LoVo (cell line): Measurements from ENCODE around the gene GJB2.

Experiments used
- DNase-seq: peaks from one replicate; pipeline ENCODE4 v3.0.0-alpha.2; 2016; ENCODE audit warnings: low spot score

The GJB2 gene

DNA sequence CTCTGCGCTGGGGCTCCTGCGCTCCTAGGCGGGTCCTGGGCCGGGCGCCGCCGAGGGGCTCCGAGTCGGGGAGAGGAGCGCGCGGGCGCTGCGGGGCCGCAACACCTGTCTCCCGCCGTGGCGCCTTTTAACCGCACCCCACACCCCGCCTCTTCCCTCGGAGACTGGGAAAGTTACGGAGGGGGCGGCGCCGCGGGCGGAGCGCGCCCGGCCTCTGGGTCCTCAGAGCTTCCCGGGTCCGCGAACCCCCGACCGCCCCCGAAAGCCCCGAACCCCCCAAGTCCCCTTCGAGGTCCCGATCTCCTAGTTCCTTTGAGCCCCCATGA, at the start of gene GJB2:
GJB2 (minus strand) TSS at position 103 of the 326 bp plus-strand sequence. CDS start 3,357 bp downstream, outside the sequence.
- peak; percentile 59 for DNase-seq

DNA sequence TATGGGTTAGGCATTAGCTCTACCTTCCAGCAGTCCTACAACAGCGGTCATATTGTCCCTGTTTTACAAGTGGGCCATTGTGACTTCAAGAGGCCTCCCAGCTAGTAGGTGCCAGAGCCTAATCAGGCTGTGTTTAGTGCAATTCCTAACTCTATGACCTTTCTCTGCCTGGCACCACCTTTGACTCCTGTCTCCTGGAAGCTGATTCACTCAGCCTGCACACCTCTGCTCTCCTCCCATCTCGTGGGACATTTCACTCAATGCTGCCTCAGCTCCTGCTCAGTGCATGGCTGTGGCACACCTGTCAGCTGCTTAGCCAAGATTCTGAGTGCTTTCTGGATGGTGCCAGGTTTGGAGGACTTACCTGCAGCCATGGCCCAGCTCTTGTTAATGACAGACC, 48.9 kb upstream of the GJB2 start:
- DNase-seq, result no peak

DNA sequence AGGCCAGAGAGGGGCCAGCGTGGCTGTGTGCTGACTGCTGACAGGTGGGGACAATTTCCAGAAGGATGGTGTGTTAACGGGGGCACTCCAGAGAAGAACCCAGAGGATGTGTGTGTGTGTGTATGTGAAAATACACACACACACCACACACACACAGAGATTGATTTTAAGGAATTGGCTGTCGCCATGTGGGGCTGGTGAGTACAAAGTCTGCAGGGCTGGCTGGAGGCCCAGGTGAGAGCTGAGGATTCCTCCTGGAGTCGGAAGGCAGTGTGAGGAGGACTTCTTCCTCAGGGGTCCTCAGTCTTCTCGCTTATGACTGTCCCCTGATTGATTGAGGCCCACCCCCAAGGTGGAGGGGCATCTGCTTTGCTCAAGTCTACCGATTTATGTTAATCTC, 47.0 kb upstream of the GJB2 start:
- no peak for DNase-seq

DNA sequence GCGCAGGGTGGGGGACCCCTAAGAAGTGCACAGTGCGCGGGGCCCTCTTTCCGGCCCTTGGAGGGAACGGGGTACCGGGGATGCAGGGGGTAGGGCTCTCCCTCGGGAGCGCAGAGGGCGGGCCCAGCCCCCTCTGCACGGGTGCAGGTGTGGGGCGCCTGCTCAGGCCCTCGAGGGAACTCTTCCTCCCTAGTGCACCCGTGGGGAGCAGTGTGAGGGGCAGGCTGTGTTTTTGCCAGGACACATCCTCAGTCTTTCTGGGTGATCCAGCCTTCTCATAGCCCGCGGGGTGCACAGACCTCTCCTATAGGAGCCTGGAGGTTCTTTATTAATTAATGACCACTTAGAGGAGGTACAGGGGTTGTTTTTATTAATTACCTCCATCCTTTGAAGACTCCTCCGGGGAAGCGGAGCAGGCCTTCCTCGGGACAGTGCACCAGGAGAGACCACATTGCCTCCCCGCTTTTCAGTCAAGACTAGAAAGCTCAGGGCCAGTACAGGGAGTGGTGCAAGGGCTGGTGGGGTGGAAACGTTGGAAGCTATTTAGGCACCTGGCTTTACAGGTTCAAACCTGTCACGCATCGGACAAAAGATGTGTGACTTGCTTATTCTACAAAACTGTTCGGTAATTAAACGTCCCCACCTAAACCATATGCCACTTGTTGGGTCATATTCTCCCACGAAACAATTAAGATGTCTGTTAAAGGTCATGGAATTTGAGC, 40.0 kb upstream of the GJB2 start:
- DNase-seq, result no peak

DNA sequence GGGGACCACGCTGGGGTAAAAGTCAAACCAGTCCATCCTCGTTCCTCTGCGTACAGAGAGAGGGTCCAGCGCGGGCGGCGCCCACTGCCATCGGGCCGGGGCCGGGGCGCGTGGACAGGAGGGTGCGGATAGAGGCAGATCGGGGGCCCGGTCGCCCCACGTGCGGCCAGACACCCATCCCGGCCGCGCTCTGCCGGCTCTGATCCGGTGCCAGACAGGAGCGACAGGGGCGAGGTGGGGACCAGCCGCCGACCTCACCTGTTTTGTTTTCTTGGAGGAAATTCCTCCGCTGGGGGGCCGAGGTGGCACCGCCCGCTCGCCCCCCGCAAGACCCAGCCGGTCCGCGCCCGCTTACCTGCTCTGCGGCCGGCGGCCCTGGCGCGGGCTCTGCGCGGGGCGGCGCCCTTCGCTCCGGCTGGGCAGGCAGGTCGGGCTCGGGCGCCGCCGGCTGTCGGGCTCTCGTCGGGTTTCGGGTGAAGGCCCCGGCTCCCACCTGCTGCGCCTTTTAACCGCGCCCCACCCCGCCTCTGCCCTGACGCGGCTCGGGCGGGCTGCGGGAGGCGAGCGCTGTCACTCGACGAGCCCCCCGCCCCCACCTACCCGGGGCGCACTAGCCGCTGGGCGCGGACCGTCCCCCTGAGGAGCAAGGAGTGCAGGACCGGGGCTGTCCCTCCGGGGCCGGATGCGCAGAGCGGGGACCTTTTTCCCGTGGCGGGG, 39.3 kb upstream of the GJB2 start, which contains the start of gene GJB6:
GJB6 (minus strand) TSS at position 481 of the 717 bp plus-strand sequence. CDS start 8,839 bp downstream, outside the sequence.
- peak; percentile 6 for DNase-seq

DNA sequence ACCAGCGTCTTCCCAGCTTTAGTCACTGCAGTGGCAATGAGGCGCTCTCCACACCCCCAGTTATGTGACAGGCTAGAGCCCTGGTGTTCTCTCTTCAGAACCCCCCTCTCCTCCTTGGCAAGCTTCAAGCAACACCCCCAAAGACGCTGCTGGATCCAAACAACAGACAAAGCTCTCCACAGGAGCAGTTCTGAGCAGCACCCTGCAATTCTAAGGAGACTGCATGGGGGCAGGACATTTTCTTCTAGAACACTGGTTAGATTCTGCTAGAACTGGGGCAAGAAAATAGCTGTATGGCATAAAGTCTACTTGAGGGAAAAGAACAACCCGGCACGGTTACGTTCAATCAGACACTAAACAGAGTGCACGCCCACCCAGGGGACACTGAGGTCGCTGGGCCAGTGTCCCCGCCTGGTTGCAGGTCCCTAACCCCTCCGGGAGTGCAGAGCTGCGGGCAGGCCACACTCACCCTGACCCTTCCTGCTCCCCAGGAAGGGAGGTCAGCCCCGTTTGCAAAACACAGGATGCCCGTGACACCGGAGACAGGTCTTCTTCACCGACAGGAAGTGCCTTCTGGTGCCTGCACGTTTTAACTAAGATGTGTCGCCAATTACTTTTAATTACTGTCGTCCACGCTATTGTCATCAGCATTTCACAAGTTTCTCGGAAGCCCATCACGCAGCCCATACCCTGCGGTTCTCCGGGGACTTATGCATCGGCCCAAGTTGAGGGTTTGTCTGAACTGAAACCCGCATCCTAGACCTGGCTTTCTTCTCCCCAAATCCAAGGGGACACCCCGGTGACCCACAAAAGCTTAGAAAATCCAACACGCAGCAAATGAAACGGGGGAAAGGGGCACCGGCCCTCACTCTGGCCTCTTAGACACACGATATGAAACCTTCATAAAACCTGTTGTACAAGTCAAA, 38.4 kb upstream of the GJB2 start:
- DNase-seq, result no peak

DNA sequence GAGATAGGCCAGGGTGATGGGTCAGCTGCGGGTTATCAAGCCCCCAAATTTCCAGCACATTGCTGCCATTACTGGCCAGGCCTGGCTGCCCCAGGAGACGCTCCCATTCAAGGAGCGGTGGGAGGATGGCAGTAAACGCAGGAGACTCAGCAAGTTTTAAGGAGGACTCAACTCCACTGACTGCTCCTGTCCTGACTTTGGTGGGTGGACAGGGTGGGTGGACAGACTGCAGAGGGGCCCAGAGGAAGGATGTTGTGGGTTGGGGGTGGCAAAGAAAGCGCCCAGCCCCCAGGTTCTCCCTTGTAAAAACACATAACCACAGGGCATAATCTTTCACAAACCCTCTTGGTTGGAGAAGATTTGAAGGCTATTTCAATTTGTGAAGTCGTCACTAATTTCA, 35.0 kb upstream of the GJB2 start:
- no peak for DNase-seq

DNA sequence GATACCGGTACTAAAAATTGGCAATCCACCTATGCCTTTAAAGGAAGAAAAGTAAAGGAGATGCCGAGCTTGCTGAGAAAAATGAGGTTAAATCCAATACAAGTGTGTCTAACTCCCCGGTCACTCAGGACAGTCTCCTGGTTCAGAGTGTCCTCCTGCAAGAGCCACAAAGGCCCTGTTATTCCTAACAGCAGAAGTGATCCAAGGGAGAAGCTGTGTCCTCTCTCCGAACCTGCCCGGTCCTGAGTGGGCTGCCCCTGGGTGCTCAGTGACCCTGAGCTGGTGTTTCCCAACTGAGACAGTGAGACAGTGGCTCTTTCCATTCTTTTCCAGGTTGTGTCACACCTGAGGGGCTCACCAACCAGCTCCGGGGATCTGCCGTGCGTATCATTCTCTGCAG, 34.5 kb upstream of the GJB2 start:
- no peak for DNase-seq

DNA sequence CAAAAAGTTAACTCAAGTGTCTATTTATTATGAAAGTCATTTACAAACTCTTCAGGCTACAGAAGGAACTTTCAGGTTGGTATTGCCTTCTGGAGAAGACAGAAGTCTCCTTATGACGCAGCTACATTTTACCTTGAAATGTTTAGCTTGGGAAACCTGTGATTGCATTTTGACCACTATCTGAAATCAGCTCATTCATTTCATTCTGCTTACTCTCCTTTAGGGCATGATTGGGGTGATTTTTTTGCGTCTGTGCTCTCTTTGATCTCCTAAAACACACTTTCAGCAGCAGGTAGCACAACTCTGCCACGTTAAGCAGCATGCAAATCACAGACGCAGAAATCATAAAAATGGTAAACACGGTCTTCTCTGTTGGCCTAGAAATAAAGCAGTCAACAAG, 29.8 kb upstream of the GJB2 start:
- DNase-seq, result no peak

DNA sequence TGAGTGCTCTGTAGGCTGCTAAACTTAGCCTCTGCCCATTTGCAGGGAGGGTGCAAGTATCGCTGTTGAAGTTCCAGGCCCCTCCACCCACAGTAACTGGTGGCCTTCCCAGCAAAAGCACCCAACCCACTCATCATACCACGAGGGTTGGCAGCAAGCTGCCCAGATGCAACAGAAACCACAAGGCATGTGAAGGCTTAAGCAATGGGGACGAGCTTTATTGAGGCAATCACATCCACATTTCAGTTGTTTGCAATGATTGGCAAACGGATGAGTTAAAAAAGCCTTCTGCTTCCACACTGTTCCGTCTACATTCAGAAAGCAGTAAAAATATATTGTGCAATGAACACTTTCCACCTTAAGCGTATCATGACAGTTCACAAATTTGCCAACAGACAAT, 29.0 kb upstream of the GJB2 start:
- no peak for DNase-seq

DNA sequence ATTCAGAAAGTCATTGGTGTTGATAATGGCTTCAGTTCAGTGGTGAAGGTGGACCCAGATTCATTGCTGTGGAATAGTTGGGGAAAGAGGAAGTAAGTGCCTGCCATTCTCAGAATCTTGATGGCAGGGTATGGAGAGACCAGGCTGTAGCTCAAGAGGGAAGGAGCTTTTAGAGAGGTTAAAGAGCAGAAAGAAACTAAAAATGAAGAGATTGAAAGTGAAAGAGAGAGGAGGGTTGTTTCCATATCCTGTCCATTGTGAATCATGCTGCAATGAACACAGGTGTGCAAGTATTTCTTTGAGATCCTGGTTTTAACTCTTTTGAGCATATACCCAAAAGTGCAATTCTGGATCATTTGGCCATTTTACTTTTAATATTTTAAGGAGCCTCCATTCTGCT, 26.8 kb upstream of the GJB2 start:
- no peak for DNase-seq

DNA sequence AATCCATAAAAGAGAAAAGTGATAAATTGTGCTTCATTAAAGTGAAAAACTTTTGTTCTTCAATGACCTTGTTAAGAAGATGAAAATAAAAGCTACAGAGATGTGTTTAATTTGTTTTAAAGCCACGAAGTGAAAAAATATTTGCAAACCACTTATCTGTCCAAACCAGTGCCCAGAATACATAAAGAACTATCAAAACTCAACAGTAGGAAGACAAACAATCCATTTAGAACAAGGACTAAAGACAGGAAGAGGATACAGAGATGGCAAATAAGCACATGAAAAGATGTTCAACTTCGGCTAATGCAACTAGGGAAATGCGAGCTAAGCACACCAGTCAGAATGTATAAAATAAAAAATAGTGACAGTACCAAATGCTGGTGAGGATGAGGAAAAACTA, 24.4 kb upstream of the GJB2 start:
- DNase-seq, result no peak

DNA sequence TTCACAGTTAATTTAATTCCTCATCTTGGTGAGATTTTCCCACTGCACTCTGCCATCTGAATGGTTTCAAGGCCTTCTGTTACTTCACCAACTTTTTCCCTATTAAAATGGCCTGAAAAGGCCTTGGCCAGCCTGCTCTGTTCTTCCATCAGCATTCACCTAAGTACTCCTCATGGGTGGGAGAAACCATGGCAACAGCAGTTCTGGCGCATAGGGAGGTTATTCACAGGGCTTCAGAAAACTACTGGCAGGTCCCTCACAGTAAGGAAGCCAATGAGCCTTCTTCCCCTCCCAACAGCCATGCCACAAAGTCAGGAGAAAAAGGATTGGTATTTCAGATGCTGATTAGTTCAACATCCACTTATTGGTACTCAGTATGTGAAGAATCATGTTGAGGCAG, 17.2 kb upstream of the GJB2 start:
- no peak for DNase-seq

DNA sequence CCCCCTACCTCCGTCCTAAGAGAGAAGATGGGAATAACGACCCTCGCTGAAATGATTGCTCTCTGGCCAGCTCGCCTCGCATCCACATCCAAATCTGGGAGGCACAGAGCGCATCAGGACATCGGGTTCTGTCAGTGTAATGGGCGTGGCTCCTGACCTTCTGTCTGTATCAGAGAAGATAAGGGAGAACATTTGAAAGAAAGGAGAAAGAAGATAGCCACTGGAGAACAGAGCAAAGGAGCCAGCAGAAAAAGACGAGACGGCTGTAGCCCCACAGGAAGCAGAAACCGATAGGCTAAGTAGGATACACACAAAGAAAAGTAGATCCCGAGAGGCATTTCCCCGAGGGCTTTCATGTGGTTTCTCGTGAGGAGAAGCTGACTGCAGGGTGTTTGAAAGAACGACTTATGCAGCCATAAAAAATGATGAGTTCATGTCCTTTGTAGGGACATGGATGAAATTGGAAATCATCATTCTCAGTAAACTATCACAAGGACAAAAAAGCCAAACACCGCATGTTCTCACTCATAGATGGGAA, 14.0 kb upstream of the GJB2 start:
- no peak for DNase-seq

DNA sequence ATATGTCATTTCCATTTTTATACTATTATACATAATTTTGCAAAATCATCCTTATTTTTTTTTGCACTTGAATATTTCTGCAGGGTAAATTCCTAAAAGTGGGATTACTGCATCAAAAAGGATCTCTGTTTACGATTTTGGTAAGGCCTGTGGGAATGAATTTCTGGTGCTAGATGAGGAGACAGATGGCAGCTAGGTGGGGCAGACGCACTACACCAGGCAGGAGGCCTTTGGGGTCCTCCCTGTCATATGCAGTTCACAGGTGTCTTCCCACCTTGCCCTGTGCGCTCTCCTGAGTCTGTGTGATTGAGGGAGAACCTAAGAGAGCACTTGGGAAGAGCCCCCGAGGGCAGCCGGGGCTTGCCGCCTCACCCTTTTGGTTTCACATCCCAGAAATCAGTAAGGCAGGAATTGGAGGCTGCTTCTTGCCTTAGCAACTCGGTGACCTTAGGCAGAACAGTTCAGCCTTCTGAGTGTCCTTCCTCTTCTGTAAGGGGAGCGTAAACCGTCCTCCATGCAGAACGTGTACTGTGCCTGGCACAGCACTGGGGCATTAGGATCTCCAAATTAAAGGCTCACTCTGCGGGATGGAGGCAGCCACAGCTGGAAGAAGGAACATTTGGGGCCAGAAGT, 13.4 kb upstream of the GJB2 start:
- no peak for DNase-seq

DNA sequence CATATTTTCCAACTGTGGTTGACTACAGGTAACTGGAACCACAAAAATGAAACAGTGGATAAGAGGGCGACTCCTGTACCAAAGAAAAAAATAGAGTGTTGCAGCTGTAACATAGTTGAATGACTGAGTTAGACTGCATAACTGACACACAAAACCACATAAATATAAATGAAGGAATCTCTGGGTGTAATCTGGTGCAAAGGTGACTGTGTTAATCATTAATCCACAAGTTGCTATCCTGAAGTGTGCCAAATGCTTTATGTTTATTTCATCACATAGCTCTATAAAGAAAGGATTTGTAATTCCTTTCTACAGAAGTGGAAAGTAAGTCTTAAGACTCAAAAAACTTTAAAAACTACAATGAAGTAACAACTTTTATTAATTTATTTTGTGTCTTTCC, 6.0 kb upstream of the GJB2 start:
- DNase-seq, result peak; percentile 84

DNA sequence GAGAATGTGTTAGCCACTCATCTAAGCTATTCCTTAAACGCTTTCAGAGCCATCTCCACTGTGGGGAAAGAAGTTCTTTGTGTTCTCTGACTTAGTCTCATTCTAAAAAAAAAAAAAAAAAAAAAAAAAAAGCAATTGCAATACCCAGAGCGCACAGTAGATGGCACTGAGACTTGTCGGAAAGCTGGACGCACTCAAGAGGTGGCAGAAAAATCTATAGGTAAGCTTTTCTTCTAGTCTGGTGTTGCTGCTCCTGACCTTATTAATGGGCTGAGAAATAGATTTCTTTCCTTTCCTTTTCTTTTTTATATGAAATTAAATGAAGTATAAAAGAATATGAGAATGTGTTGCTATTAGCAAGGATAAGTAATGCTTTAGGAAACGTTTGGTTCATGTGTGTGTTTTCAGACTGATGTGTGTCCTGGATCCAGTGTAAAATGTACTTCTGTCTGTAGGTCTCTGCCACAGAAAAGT, 4.7 kb upstream of the GJB2 start:
- DNase-seq, result peak; percentile 65

DNA sequence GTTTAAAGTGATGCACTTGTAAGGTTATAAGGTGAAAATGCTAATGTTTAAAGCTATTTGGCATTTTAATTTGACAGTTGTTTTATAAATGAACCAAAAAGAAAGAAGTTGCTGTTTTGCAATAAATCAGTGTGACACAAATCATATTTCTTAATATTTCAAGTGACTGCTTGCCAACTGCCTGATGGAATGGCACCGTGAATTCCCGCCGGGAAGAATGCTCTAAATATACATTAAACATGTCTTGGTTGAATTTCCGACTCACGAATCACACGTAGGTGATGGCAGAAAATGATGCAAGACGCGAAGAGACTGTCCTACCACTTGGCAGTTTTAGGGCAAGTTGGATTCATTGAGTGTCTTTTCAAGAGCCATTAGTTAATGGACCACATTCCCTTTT, 3.1 kb upstream of the GJB2 start:
- no peak for DNase-seq

DNA sequence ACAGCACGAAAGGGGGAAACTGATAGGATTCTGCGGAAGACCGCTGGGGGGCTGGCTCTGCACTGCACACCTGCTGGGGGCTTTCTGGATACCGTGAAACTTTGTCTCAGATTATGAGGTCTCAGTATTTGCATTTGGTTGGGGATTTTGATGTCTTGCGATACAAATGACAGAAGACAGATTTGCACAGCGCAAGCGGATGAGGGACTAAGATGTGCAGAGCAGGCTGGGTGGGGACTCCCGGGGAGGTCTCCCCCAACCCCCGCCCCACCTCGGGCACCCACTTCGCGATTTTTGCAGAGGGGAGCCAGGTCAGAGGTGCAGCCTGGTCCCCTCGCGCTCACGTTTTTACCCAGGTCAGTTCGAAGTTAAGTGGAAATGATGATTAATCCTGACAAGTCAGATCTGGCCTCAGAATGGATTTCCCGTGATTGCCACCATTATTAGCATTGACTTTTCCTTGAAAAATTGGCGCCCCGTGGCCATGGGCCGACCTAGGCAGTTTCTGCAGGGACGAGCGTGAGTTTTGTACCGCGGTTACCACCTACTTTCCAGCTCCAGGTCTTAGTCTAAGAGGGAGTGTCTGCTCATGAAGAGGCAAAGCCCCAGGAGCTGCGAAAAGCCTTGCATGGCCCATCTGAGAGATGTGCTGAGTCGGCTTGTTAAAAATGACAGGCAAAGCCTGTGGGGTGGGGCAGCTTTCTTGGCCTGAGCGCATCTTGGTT, 1.3 kb upstream of the GJB2 start:
- no peak for DNase-seq

DNA sequence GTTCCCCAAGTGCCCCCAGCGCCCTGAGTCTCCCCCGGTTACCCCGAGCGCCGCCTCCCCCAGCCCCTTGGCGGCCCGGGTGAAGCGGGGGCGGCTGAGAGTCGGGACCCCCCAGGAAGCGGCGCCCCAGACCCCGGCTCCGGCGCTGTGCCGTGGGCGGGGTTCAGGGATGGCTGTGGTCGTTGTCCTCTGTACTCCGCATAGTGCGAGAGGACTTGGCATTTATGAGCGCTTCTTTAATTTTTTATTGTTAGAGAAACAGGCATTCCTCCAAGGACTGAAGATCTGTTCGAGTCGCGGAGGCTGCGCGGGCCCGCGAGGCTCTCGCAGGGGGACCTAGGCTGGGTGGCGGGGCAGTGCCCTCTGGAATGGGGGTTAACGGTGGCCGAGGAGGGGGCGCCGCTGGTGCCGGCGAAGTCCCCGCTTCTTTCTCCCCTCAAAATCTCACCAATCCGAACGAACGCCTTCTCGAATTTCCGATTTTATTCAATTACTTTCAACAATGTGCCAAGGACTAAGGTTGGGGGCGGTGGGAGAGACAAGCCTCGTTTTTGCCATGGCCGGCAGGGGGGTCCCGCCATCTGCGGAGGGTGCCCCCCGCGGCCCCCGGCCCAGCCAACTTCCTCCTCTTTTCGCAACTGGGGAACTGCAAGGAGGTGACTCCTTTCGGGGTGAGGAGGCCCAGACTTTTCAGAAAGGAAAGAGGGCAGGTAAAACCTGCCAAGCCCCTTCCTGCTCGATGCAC, 596 bp upstream of the GJB2 start:
- no peak for DNase-seq
